Activated effector memory CD4-positive, alpha-beta T cell treated with anti-CD3 and anti-CD28 coated beads, Interleukin-2, amount 50 U/mL, for 16 hours (primary cell): ENCODE results near the gene SHISAL1.

ENCODE experiments used
- DNase-seq: peaks from one replicate; pipeline ENCODE4 v3.0.0-alpha.2; 2020

SHISAL1 gene

GRCh38 chr22:44224166-44224565 is 88.6 kb downstream of the SHISAL1 start:
- no peak for DNase-seq

- no peak for DNase-seq
Observed at GRCh38 chr22:44221710-44222475, 90.9 kb downstream of the SHISAL1 start.

GRCh38 chr22:44220727-44221680 is 91.7 kb downstream of the SHISAL1 start:
- no peak for DNase-seq

- DNase-seq: no peak
Observed at GRCh38 chr22:44219101-44219870, 93.5 kb downstream of the SHISAL1 start.

- DNase-seq: no peak
Observed at GRCh38 chr22:44218071-44218470, 94.7 kb downstream of the SHISAL1 start.

GRCh38 chr22:44217346-44217745 is 95.4 kb downstream of the SHISAL1 start:
- DNase-seq: no peak

- DNase-seq: no peak
Observed at GRCh38 chr22:44215287-44215686, 97.5 kb downstream of the SHISAL1 start.

GRCh38 chr22:44214764-44215163 is 98.0 kb downstream of the SHISAL1 start:
- DNase-seq: no peak

- no peak for DNase-seq
Observed at GRCh38 chr22:44214187-44214586, 98.6 kb downstream of the SHISAL1 start.

- no peak for DNase-seq
Observed at GRCh38 chr22:44213489-44214043, 99.2 kb downstream of the SHISAL1 start.

- DNase-seq: no peak
Observed at GRCh38 chr22:44212936-44213335, 99.8 kb downstream of the SHISAL1 start.

GRCh38 chr22:44211946-44212930 is 100.5 kb downstream of the SHISAL1 start:
- DNase-seq: no peak

GRCh38 chr22:44211256-44211945 is 101.3 kb downstream of the SHISAL1 start:
- no peak for DNase-seq

- DNase-seq: no peak
Observed at GRCh38 chr22:44210722-44211121, 102.0 kb downstream of the SHISAL1 start.

GRCh38 chr22:44209343-44209742 is 103.4 kb downstream of the SHISAL1 start:
- DNase-seq: no peak

- peak; percentile 48 for DNase-seq
Observed at GRCh38 chr22:44207981-44208317, 104.8 kb downstream of the SHISAL1 start.

- peak; percentile 58 for DNase-seq
Observed at GRCh38 chr22:44207173-44207980, 105.4 kb downstream of the SHISAL1 start.

GRCh38 chr22:44206696-44207095 is 106.1 kb downstream of the SHISAL1 start:
- DNase-seq: peak; percentile 54

- DNase-seq: peak; percentile 50
Observed at GRCh38 chr22:44206330-44206645, 106.5 kb downstream of the SHISAL1 start.
